HG02884 (cell line): ENCODE measurements around the gene PARP9.
"Not testable (repeated sequence)": the region's sequence is repeated elsewhere in the genome, so short reads cannot be mapped to it uniquely, and the experiment has no call there.

ENCODE experiments used
- ATAC-seq: cut with Tn5 transposase; IDR thresholded peaks from one replicate; pipeline ENCODE4 v1.9.1; 2021; ENCODE audit warnings: mild to moderate bottlenecking, moderate library complexity; ENCODE audit not compliant: unreplicated experiment

PARP9 gene

DNA sequence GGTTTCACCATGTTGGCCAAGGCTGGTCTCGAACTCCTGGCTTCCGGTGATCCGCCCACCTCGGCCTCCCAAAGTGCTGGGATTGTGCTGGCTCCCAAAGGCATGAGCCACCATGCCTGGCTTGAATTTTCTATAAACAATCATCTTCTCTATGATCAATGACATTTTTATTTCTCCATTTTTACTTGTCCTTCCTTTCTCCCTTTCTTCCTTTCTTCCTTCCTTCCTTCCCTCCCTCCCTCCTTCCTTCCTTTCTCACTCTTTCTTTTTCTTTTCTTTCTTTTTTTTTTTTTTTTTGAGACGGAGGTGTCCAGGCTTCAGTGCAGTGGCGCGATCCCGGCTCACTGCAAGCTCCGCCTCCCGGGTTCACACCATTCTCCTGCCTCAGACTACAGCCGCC lies 40.8 kb downstream of the PARP9 start:
- no peak for ATAC-seq

DNA sequence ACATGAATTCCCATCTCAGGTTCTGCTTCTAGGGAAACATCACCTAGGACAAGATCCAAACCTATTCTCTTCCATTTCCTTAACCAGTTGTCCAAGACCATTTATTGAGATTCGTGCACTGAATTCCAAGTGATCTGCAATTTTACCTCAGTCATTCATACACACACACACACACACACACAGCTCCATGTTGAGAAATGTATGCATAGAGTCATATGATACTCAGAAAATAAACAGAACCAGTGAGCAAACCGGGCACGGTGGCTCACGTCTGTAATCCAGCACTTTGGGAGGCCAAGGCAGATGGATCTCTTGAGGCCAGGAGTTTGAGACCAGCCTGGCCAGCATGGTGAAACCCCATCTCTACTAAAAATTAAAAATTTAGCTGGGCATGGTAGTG lies 43.2 kb downstream of the PARP9 start:
- ATAC-seq: no peak

DNA sequence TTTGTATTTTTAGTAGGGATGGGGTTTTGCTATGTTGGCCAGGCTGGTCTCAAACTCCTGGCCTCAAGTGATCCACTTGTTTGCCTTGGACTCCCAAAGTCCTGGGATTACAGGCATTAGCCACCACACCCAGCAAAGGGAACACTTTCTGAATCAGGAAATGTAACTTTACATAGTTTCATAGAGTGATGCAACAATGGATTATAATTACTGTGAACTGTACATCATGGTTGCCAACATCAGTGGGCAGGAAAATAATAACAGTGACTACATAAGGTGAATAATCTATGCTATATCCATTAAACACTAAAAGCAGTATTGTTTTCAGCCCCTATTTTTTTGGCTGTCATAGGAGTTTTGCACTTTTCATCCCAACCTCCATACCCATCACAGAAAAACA lies 44.4 kb downstream of the PARP9 start:
- no peak for ATAC-seq

GRCh38 chr3:122516846-122517360 lies 47.2 kb downstream of the PARP9 start:
- ATAC-seq: no peak

- ATAC-seq: no peak
Observed at GRCh38 chr3:122515870-122516269, 48.2 kb downstream of the PARP9 start.

DNA sequence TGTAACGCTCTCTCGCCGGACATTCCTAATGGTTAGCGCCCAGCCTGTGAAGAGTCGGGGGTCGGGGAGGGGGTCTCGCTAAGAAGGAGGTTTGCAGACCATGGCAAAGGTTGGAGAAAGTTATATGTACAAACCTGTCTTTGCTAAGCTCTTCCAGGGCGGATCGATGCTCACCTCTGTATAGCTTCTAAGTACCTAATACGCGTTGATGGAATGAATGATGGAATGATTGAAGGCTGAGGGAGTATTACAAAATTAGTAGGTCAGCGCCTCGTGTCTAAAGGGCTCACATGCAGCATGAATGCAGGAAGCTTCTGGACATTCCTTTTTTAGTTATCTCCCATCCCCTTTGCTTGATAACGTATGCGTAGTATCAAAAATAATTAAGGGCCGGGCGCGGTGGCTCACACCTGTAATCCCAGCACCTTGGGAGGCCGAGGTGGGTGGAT lies 49.1 kb downstream of the PARP9 start:
- no peak for ATAC-seq

GRCh38 chr3:122514123-122515019 lies 49.7 kb downstream of the PARP9 start, which contains the start of gene KPNA1:
Gene KPNA1, minus strand, starts transcription at chr3:122514939. Its CDS starts 18,374 bp downstream, at chr3:122496565.
- ATAC-seq: peak; percentile 85

GRCh38 chr3:122513386-122514122 lies 50.5 kb downstream of the PARP9 start:
- ATAC-seq: no peak

- no peak for ATAC-seq
Observed at GRCh38 chr3:122512284-122512683, 51.8 kb downstream of the PARP9 start.

DNA sequence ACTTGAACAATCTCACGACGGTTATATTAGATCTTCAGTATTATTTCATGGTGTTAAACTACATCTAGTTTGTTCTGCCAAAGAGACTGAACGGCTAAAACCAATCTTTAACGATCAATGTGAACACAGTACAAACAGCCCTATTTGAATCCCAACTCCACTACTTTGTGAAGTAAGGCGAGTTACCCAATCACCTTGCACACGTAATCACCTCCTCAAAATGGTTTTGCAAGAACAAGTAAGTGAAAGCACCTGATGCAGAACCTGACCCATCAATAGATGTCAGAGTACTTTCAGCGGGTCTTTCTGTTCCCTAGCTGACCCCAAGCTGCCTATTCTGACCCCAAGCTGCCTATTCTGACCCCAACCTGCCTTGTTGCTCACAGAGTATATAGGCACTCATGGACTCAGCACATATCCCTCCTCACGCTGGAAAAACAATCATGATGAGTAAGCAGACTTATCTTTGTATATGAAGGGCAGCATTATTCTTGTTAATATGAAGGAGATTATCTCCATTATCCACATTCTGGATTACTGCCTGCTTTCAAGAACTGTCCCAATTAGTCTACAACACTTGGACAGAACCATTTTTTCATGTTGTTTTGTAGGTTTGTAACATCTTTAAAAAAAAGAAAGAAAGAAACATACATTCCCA lies 53.1 kb downstream of the PARP9 start:
- ATAC-seq: no peak

- ATAC-seq: not testable (repeated sequence)
Observed at GRCh38 chr3:122508944-122509343, 55.2 kb downstream of the PARP9 start.

- no peak for ATAC-seq
Observed at GRCh38 chr3:122508135-122508914, 55.8 kb downstream of the PARP9 start.

DNA sequence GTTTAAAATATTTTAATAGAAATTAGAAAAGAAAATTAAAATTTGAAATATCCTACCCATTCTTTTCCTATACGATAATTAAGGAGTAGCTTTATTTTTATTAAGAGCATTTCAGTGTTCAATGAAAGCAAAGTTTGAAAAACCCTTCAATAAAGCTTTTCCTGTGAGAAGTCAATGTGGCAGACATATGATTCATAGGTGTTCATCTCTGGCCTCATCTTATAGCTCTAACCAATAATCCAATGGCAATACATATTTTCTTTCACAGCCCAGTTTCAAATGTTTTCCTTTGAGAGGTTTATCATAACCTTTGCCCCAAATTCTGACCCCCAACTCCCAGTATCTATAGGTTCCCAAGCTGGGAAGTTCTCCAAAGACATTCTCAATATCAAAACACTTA lies 57.6 kb downstream of the PARP9 start:
- no peak for ATAC-seq

DNA sequence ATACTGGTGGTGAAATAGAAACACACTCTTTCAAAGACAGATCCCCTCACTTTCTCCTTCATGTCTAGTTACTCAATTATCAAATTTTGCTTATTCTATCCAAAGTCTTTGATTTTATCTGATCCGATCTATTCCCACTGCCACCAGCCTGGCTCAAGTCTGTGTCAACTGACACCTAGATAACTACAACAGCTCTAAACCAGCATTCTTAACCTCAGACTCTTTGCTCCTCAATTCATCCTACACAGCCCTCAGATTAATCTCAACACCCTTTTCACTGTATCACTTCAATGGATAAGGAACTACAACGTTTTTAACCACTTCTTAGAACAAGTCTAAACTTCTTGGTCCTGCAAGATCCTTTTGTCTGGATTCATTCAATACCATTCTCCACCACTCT lies 58.4 kb downstream of the PARP9 start:
- no peak for ATAC-seq

- ATAC-seq: no peak
Observed at GRCh38 chr3:122502941-122503340, 61.2 kb downstream of the PARP9 start.

DNA sequence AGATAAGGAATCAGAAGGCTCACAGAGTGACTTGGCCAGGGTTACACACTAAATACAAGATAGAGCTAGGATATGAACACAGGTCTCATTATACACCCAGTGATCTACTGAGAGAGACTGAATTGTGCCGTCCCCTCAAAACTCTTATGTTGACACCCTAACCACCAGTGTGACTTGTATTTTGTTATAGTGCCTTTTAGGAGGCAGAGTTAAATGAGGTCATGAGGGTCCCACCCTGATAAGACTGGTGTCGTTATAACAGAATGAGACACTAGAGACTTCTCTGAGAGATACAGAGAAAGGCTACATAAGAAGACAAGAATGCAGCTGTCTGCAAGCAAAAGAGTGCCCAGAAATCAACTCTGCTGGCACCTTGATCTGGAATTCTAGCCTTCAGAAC lies 62.0 kb downstream of the PARP9 start:
- ATAC-seq: no peak

DNA sequence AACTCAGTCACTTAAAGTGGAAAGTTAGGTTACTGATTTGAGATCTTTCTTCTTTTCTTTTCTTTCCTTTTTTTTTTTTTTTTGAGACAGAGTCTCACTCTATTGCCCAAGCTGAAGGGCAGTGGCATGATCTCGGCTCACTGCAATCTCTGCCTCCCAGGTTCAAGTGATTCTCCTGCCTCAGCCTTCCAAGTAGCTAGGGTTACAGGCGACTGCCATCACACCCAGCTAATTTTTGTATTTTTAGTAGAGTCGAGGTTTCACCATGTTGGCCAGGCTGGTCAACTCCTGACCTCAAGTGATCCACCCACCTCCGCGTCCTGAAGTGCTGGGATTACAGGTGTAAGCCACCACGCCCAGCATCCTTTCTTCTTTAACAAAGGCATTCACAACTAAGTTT lies 63.1 kb downstream of the PARP9 start:
- ATAC-seq: not testable (repeated sequence)

- ATAC-seq: no peak
Observed at GRCh38 chr3:122498152-122498551, 65.9 kb downstream of the PARP9 start.

DNA sequence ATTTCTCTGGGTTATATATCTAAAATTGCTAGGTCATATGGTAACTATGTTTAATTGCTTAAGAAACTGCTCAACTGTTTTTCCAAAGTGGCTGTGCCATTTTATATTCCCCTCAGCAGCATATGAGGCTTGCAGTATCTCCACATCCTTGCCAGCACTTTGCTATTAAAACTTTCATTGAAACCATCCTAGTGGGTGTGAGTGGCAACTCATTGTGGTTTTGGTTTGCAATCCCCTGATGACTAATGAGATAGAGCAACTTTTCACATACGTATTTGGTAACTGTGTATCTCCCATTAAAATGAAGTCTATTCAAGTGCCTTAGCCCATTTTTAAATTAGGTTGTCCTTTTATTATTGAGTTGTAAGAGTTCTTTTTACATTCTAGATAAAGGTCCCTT lies 66.7 kb downstream of the PARP9 start:
- ATAC-seq: peak; percentile 92

DNA sequence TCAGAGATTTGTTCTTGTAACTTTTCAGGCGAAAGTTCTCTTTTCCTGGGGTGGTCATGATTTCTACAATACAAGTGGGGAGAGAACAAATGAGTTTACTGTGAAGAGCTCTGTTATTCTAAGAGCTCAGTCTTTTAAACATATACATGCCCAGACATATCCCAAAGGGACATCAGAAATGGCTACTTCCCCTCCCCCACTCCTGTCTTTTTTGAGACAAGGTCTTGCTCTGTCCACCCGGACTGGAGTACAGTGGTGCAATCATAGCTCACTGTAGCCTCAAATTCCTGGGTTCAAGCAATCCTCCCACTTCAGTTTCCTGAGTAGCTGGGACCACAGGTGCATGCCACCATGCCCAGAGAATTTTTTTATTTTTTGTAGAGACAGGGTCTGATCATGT lies 67.6 kb downstream of the PARP9 start:
- ATAC-seq: no peak
